HepG2 (cell line): ENCODE measurements around the gene RGR. TPM values are rescaled to one million over a fixed set of nuclear protein-coding genes. Genes with fewer than 3 reads are reported as not detected.

Experiments
- BCL6 ChIP-seq: IDR thresholded peaks from 2 replicates; pipeline ENCODE4 v1.6.1; 2016; ENCODE audit warnings: missing genetic modification reagents, missing compliant biosample characterization
- SP2 ChIP-seq: sonication (generic); formaldehyde crosslinking; IDR thresholded peaks from 2 replicates; pipeline ENCODE4 v1.5.1; 2020; ENCODE audit warnings: mild to moderate bottlenecking, missing genetic modification reagents
- ZNF138 ChIP-seq: sonication (generic); formaldehyde crosslinking; IDR thresholded peaks from 2 replicates; pipeline ENCODE4 v1.5.0; 2020; ENCODE audit warnings: mild to moderate bottlenecking, low read depth, missing genetic modification reagents
- polyA plus RNA-seq, 8 experiments: library from polyadenylated mRNA; depleted of rRNA in 3 of 8; stranded (reverse) in 7 of 8; unstranded in 1 of 8; fragments of >200 nt; fragmentation: Illumina TruSeq in 4 of 8; extraction: Trizol in 4 of 8; gene quantifications; 2 replicates each; pipeline versions ENCODE4 v1.2.1 to v1.2.3, GENCODE V29; 2011 to 2016; ENCODE audit warnings: low read depth in 4 of 8, missing spikeins in 1 of 8, mixed read lengths in 1 of 8; ENCODE audit not compliant: insufficient read depth in 1 of 8
- total RNA-seq, 5 experiments: library from RNA; depleted of rRNA; stranded (reverse); fragments of >200 nt; fragmentation: Illumina TruSeq; extraction: Trizol; gene quantifications; 2 replicates each; pipeline ENCODE4 v1.2.3, GENCODE V29; 2016; ENCODE audit warnings: low read depth in 1 of 5
- TF ChIP-seq, protein P1 (sequence below): sonication (generic); formaldehyde crosslinking; IDR thresholded peaks from 2 replicates; pipeline ENCODE4 v1.4.0; 2020; ENCODE audit warnings: mild to moderate bottlenecking, missing genetic modification reagents
- TF ChIP-seq, protein P2 (sequence below): sonication (generic); formaldehyde crosslinking; IDR thresholded peaks from 2 replicates; pipeline ENCODE4 v1.4.0; 2020; ENCODE audit warnings: missing genetic modification reagents
- TF ChIP-seq, protein P3 (sequence below): sonication (generic); formaldehyde crosslinking; IDR thresholded peaks from 2 replicates; pipeline ENCODE4 v1.9.0; 2021; ENCODE audit warnings: missing genetic modification reagents, borderline replicate concordance

Gene RGR
- total and polyA plus RNA-seq, 2 of the 13 experiments (the other 11 are each of a cell fraction or from before 2014, with no cell fraction given): 0.69 to 0.71 TPM

DNA sequence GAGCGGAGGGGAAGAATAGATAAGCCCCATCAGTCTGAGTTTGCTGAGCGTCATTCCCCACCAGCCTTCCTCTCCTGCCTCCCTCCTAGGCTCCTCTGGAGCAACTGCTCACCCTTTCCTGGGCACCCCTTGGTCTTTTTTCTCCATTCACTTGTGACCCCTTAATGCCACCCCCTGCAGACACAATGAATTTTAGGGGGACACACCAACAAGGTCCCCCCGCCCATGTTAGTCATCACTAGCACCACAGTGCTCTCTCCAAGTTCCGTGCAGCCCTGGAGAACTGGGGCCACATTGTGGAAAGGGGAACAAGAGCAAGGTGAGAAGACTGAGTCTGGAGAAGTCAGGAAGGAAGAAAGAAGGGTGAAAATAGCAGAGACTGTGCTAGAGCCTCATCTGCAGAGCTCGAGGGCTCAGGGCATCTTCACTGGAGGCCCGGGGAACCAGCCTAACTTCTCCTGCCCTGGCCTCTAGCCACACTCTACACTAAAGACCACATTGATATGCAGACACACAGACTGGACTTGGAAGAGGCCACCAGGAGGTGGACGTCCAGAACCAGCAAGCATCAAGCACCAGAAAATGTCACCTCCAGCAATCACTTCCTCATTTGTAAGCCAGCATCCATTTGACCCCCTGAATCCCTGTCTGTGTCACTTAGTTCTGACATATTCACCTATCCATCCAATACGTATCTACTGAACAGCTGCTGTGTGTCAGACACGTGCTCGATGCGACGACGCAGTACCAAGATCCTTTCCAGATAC, 17.5 kb downstream of the RGR start (continued):
- TF ChIP-seq, protein P1, sequence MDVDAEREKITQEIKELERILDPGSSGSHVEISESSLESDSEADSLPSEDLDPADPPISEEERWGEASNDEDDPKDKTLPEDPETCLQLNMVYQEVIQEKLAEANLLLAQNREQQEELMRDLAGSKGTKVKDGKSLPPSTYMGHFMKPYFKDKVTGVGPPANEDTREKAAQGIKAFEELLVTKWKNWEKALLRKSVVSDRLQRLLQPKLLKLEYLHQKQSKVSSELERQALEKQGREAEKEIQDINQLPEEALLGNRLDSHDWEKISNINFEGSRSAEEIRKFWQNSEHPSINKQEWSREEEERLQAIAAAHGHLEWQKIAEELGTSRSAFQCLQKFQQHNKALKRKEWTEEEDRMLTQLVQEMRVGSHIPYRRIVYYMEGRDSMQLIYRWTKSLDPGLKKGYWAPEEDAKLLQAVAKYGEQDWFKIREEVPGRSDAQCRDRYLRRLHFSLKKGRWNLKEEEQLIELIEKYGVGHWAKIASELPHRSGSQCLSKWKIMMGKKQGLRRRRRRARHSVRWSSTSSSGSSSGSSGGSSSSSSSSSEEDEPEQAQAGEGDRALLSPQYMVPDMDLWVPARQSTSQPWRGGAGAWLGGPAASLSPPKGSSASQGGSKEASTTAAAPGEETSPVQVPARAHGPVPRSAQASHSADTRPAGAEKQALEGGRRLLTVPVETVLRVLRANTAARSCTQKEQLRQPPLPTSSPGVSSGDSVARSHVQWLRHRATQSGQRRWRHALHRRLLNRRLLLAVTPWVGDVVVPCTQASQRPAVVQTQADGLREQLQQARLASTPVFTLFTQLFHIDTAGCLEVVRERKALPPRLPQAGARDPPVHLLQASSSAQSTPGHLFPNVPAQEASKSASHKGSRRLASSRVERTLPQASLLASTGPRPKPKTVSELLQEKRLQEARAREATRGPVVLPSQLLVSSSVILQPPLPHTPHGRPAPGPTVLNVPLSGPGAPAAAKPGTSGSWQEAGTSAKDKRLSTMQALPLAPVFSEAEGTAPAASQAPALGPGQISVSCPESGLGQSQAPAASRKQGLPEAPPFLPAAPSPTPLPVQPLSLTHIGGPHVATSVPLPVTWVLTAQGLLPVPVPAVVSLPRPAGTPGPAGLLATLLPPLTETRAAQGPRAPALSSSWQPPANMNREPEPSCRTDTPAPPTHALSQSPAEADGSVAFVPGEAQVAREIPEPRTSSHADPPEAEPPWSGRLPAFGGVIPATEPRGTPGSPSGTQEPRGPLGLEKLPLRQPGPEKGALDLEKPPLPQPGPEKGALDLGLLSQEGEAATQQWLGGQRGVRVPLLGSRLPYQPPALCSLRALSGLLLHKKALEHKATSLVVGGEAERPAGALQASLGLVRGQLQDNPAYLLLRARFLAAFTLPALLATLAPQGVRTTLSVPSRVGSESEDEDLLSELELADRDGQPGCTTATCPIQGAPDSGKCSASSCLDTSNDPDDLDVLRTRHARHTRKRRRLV (CRISPR knock-in tag): no peak
- TF ChIP-seq ZNF138: no peak
- TF ChIP-seq BCL6 (CRISPR knock-in tag): no peak
- TF ChIP-seq, protein P2, sequence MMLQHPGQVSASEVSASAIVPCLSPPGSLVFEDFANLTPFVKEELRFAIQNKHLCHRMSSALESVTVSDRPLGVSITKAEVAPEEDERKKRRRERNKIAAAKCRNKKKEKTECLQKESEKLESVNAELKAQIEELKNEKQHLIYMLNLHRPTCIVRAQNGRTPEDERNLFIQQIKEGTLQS (CRISPR knock-in tag): no peak
- TF ChIP-seq, protein P3, sequence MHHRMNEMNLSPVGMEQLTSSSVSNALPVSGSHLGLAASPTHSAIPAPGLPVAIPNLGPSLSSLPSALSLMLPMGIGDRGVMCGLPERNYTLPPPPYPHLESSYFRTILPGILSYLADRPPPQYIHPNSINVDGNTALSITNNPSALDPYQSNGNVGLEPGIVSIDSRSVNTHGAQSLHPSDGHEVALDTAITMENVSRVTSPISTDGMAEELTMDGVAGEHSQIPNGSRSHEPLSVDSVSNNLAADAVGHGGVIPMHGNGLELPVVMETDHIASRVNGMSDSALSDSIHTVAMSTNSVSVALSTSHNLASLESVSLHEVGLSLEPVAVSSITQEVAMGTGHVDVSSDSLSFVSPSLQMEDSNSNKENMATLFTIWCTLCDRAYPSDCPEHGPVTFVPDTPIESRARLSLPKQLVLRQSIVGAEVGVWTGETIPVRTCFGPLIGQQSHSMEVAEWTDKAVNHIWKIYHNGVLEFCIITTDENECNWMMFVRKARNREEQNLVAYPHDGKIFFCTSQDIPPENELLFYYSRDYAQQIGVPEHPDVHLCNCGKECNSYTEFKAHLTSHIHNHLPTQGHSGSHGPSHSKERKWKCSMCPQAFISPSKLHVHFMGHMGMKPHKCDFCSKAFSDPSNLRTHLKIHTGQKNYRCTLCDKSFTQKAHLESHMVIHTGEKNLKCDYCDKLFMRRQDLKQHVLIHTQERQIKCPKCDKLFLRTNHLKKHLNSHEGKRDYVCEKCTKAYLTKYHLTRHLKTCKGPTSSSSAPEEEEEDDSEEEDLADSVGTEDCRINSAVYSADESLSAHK: no peak
- no peak for TF ChIP-seq SP2
